Astrocyte (in vitro differentiated cells and primary cell): ENCODE data around the gene B9D1.

Experiments used
- CTCF ChIP-seq: IDR thresholded peaks from 2 replicates; pipeline ENCODE4 v1.5.1; 2011; ENCODE audit warnings: low read depth, mild to moderate bottlenecking, inconsistent platforms, low read length, moderate library complexity; ENCODE audit not compliant: insufficient read depth
- EZH2 ChIP-seq: IDR thresholded peaks from 2 replicates; pipeline ENCODE4 v1.6.1; 2012; ENCODE audit warnings: mild to moderate bottlenecking, low read length, inconsistent platforms; ENCODE audit not compliant: insufficient read depth

GRCh38 chr17:19403021-19403420 lies 40.5 kb upstream of the B9D1 start:
- TF ChIP-seq EZH2 = no peak
- no peak for TF ChIP-seq CTCF
